Stimulated activated CD8-positive, alpha-beta memory T cell treated with anti-CD3 and anti-CD28 coated beads, Interleukin-7, amount 100 ng/mL, for 1 hour (primary cell): Measurements from ENCODE around the gene STAP1.
"Not testable (repeated sequence)": the region's sequence is repeated elsewhere in the genome, so short reads cannot be mapped to it uniquely, and the experiment has no call there.

ENCODE experiments used
- DNase-seq, 2 donors: peaks; one replicate each; pipeline ENCODE4 v3.0.0-alpha.2; 2020; ENCODE audit warnings: low read depth in 2 of 2

The STAP1 gene

DNA sequence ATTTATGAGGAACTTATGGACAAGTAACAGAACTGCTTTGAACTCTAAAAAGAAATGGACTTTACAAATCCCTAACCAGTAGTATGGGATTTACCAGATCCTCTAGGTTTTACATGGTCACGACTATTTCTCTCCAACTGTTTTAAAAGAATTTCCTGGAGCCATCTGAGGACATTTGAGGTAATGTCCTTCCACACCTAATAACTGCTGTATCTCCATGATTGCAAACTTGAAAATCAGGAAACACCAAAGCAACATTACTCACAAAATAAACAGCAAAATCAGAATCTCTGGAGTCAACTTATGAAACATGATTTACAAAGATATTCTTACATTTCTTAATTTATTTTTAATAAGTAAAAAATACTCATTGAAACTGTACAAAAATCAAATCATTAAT, 58.0 kb downstream of the STAP1 start:
- DNase-seq = no peak

DNA sequence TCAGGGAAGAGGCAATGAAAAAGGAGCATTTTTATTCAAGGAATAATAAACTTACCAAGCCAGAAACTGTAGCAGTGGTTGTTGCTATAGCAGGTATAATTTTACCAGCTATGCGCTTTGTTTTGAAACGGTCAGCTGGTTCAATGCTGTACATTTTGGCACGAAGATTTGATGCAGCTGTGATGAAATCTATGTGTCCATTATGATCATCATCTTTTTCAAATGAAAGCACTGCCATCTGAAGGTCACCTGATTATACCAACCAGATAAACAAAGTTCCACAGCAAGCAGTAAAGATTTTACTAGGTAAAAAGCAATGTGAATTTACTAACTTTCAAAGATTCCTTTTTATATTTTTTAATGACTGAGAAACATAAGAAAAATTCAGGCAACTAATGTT, 66.4 kb downstream of the STAP1 start:
- DNase-seq = no peak

DNA sequence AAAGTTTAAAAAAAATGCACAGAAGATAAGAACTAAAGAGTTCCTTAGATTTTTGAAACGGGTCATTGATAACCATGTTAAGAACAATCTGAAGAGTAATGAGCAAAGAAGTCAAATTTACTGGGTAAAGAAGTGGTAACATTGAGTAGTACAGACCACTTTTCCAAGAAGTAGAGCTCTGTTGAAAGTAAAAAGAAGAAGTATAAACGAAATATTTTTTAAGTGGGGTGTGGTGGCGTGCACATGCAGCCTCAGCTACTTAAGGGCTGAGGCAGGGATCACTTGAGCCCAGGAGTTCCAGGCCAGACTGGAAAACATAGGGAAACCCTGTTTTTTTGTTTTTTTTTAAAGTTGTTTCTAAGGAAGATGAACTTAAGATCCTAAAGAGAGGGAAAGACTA, 74.0 kb downstream of the STAP1 start:
- no peak for DNase-seq

DNA sequence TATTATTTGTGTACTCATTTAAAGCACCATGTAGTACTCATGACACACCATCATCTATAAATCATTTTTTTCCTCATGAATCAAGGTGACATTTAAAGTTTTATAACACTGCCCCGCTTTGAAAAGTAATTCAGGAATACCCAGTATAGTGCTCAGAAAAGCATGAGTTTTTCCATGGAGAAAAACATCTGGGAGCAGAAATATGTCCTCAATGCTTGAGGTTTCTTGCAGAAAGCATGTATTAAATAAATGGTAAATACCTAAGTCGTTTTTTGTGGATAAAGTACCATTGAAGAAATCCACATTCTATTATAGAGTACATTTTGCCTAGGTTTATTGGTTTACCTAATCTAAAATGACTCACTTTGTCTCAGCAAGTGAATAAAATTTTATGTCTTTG, 76.2 kb downstream of the STAP1 start:
- no peak for DNase-seq

DNA sequence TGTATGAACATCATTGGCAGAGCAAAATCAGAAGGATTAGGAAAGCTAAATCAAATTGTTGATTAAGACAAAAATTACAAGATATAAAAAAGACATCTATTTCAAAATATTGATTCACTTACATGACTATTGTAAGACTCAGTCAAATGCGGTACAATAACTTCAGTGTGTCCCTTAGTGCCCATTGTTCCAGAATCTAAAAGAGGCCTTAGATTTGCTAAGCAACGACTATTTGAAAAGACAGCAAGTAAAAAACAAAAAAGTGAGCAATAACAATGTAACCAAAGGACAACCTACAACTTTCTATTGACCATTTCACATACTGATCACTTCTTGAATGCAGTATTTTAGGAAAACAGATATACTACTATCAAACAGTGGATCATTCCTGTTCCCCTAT, 76.8 kb downstream of the STAP1 start:
- DNase-seq = no peak

DNA sequence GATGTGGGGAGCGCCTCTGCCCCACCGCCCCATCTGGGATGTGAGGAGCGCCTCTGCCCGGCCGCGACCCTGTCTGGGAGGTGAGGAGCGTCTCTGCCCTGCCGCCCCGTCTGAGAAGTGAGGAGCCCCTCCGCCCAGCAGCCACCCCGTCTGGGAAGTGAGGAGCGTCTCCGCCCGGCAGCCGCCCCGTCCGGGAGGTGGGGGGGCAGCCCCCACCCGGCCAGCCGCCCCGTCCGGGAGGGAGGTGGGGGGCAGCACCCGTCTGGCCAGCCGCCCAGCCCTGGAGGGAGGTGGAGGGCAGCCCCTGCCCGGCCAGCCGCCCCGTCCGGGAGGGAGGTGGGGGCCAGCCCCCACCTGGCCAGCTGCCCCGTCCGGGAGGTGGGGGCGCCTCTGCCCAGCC, 78.5 kb downstream of the STAP1 start:
- DNase-seq = not testable (repeated sequence)

DNA sequence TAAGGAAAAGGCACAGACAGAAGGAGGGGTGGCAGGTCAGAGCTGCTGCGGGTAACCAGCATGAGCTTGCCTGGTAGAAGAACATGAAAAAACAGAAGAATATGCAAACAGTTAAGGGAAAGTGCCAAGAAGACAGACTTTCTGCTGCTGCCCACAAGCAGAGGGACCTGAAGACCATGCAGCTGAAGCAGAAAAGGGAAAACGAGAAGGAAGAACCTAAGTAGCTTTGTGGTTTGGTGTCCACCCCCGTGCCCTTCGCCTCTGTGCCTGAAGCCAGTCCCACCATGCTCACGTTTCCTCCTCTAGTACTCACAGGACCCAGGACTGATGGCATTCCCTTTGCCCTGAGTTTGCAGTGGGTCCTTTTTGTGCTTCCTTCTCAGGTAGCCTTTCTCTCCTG, 79.6 kb downstream of the STAP1 start:
- DNase-seq = no peak

DNA sequence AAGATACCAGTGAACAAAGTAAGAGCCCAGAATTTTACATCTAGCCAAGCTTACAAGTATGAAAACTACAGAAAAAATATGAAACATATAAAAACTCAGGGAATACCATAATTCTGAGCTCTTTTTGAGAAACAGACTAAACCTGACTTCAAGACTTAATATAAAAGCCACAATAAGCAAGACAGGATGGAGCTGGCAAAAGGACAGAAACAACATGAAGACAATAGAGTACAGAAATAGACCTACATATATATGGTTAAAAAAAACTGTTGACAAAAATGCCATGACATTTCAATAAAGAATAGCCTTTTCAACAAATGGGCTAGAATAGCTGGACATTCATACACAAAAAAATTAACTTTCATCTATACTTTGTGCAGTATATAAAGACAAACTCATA, 93.0 kb downstream of the STAP1 start:
- no peak for DNase-seq
